ENCODE results near the gene CAB39L. TPM values are rescaled to one million over a fixed set of nuclear protein-coding genes. Genes with fewer than 3 reads are reported as not detected.

The CAB39L gene
- total RNA-seq, 1 experiment from 2014 or later, result 6.2 TPM

DNA sequence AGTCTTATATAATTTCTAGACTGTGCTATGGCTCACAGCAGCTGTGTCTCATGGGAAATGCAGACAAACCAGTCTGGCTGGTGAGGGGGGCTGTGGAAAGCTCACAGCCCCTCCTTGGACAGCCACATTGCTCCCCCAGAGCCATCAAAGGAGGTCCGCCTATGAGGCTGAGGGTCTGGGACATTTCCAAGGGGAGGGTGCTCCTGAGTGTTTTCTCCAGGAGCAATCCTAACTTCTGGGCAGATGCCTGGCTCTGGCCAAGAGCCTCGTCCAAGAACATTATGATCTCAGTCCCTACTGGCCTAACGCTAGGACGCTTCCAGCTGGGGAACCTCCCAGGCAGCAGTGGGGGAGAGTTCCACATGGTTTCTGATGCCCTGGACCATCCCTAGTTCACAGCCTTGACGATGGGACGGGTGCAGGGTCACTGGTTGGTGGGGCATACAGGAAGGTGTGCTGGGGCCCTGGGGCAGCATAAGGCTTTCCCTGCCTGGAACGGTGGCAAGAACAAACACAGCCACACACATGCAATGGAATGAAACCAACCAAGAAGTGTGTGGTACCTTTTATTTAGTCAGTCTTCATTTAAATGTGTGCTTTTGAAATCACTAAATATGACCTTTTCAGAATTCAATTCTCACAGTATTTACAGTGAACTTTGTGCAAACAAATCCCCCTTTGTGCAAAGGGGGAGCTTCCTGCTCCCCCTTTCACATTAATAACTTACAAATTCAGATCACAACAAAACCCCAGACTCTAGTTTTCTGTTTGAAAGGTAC lies 135.6 kb downstream of the CAB39L start:
- Mint-ChIP-seq H3K27ac (ENCODE audit: low read depth, unreplicated experiment) (no peak overlapping the region), H3K36me3 (ENCODE audit: insufficient read depth, unreplicated experiment) (no peaks in the 10 kb centered on the region)
- POLR2A ChIA-PET, result interaction anchor here (0.5 to 1.2 kb wide), 2 partner anchors 135 to 292 kb away, joined by 3 to 5 read pairs; no protein-coding TSS in a partner anchor

DNA sequence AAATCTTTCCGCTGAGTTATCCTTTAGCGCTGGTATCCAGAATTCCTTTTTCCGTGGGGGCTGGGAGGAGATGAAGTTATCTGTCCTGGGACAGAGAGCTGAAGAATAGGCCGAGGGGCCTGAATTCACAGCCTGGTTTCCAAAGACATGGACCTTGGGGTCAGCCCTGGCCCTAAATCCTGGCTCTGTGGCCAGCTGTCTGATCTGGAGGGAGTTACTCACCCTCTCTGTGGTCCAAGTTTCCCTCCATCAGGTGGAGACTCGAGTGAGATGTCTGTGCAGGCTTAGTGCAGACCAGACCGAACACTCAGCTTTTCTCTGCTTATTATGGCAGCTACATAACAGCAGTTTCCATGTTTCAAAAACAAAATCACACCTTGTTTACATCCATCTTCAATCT lies 136.5 kb downstream of the CAB39L start:
- H3K27ac Mint-ChIP-seq (ENCODE audit: low read depth, unreplicated experiment), result no peak overlapping the region
- no peaks in the 10 kb centered on the region for H3K36me3 Mint-ChIP-seq (ENCODE audit: insufficient read depth, unreplicated experiment)
- BruUV-seq (replicated peaks), result no TSS peak
- TF ChIP-seq, protein P1, sequence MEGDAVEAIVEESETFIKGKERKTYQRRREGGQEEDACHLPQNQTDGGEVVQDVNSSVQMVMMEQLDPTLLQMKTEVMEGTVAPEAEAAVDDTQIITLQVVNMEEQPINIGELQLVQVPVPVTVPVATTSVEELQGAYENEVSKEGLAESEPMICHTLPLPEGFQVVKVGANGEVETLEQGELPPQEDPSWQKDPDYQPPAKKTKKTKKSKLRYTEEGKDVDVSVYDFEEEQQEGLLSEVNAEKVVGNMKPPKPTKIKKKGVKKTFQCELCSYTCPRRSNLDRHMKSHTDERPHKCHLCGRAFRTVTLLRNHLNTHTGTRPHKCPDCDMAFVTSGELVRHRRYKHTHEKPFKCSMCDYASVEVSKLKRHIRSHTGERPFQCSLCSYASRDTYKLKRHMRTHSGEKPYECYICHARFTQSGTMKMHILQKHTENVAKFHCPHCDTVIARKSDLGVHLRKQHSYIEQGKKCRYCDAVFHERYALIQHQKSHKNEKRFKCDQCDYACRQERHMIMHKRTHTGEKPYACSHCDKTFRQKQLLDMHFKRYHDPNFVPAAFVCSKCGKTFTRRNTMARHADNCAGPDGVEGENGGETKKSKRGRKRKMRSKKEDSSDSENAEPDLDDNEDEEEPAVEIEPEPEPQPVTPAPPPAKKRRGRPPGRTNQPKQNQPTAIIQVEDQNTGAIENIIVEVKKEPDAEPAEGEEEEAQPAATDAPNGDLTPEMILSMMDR (IDR thresholded peaks at IDR 0.05; ENCODE audit: unreplicated experiment), result no peak
- POLR2A ChIA-PET, result no interaction called here
- intact Hi-C loops (cut with micrococcal nuclease), result no loop called here
- CTCF ChIA-PET, result interaction anchor here (0.6 to 1.4 kb wide), 3 partner anchors 27 to 299 kb away, joined by 3 read pairs; no protein-coding TSS in a partner anchor
- H3K27me3 Mint-ChIP-seq (ENCODE audit: insufficient read depth, unreplicated experiment), result no peaks in the 10 kb centered on the region
- H3K9me3 Mint-ChIP-seq (ENCODE audit: unreplicated experiment), result no peaks in the 10 kb centered on the region
- no peak overlapping the region for H3K4me3 Mint-ChIP-seq (ENCODE audit: unreplicated experiment)
- no peak for DNase-seq (ENCODE audit: unreplicated experiment)
- H3K4me1 Mint-ChIP-seq (ENCODE audit: insufficient read depth, unreplicated experiment), result peaks cover 11% of the 10 kb centered on the region

More for the DNA sequence above, 135.6 kb downstream of the CAB39L start:
- Mint-ChIP-seq H3K9me3 (ENCODE audit: unreplicated experiment) (no peaks in the 10 kb centered on the region), H3K27me3 (ENCODE audit: insufficient read depth, unreplicated experiment) (no peaks in the 10 kb centered on the region), H3K4me1 (ENCODE audit: insufficient read depth, unreplicated experiment) (peaks cover 4% of the 10 kb centered on the region), H3K4me3 (ENCODE audit: unreplicated experiment) (no peak overlapping the region)
- BruUV-seq (replicated peaks), result no TSS peak
- intact Hi-C loops (cut with micrococcal nuclease), result no loop called here
- no peak for DNase-seq (ENCODE audit: unreplicated experiment)
- TF ChIP-seq, protein P1 (IDR thresholded peaks at IDR 0.05; ENCODE audit: unreplicated experiment), result no peak
- CTCF ChIA-PET, result interaction anchor here (0.9 to 1.4 kb wide), 3 partner anchors 128 to 298 kb away, joined by 3 read pairs; no protein-coding TSS in a partner anchor

DNA sequence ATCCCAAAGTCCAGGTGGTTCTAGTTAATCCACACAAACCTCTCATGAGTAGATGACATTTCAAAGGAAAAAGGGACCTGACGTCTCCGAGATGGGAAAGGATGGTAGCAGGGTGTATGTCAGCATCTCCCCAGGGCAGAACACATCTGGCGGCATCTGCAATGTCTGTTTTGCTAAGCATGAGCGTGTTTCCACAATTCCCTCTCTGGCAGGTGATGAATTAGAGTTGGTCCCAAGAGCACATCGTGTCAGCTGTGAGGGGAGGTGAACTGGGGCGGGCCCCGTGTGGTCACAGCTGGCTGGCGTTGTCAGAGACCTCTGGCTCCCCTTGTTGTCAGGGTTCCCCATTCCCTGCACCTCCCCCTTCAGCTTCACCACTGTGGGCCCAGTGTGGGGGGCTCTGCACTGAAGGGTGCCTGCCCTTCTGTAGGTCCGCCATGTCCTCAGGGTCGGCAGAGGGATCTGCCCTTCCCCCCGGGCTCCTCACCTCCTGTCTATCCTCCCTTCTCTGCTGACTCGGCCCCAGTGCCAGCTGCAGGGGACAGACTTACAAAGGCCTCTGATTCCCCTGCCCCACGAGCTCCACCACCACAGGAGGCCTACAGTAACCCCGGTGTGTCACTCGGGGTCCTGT lies 138.0 kb downstream of the CAB39L start:
- TF ChIP-seq, protein P1 (IDR thresholded peaks at IDR 0.05; ENCODE audit: unreplicated experiment), result no peak
- CTCF ChIA-PET, result interaction anchor here (0.7 to 1.6 kb wide), 3 partner anchors 17 to 302 kb away, joined by 3 to 5 read pairs (median 3); no protein-coding TSS in a partner anchor
- DNase-seq (ENCODE audit: unreplicated experiment), result no peak
- Mint-ChIP-seq H3K4me1 (ENCODE audit: insufficient read depth, unreplicated experiment) (peaks cover 17% of the 10 kb centered on the region), H3K36me3 (ENCODE audit: insufficient read depth, unreplicated experiment) (no peaks in the 10 kb centered on the region), H3K9me3 (ENCODE audit: unreplicated experiment) (no peaks in the 10 kb centered on the region), H3K27ac (ENCODE audit: low read depth, unreplicated experiment) (no peak overlapping the region), H3K4me3 (ENCODE audit: unreplicated experiment) (no peak overlapping the region), H3K27me3 (ENCODE audit: insufficient read depth, unreplicated experiment) (no peaks in the 10 kb centered on the region)
- BruUV-seq (replicated peaks), result no TSS peak
- POLR2A ChIA-PET, result interaction anchor here (0.6 kb wide), 1 partner anchor 163 kb away, joined by 3 read pairs; no protein-coding TSS in a partner anchor
- intact Hi-C loops (cut with micrococcal nuclease), result no loop called here
